HPDE6-E6E7 (cell line): ENCODE results near the gene TUBA4B.
"Not testable (repeated sequence)": the region's sequence is repeated elsewhere in the genome, so short reads cannot be mapped to it uniquely, and the experiment has no call there.

Experiments
- DNase-seq: peaks from one replicate; pipeline ENCODE4 v3.0.0; 2011; ENCODE audit warnings: missing footprints; ENCODE audit errors: extremely low spot score

Gene TUBA4B

DNA sequence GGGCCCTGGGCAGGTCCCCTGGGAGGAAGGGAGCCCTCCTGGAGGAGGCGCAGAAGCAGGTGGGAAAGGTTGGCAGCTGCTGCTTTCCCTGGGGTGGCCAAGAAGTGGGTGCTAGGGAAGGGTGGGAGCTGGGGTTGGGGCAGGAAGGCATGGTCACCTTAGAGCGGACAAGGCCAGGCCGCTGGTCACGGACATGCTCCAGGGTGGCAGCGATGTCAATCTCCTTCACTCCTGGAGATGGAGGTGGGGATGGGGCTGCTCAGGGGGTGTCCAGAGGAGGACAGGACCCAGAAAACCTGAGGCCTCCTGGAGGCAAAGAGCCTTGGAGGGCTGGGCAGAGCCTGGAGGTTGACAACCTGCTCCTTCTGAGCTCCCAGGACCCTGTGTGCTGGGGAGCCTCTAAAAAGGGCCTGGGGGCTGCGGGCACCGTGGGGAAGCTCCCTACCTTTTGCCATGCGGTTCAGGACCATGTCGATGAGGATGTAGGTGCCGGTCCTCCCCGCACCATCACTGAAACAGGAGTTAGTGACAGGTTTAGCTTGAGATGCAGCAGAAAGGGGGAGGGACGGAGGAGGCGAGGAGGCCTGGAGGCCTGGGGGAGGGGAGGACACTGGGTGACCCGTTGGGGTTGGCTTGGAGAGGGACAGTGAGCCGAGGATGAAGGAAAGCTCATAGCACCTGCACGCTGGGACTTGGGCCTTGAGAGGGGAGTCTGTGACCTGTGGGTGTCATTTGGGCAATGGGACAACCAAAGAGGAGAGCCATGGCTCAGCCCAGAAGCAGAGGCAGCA lies 37.5 kb downstream of the TUBA4B start:
- no peak for DNase-seq

DNA sequence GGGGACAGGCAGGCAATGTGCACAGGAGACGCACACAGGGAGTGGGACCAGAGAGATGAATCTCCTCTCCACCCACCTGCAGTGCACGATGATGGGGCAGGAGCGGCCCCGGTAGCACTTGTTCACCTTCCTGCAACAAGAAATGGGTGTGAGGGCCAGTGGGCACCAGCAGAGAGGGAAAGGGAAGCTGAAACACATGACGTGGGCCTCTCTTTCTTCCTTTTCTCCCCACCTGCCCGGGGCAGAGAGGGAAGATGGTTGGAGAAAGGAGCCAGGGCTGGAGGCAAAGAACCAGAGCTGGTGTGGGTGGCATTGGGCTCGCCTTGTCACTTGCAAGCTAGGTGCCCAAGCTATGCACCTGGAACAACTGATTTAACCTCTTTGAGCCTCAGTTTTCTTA lies 38.4 kb downstream of the TUBA4B start:
- DNase-seq, result no peak

GRCh38 chr2:219291910-219292490 lies 39.0 kb downstream of the TUBA4B start:
- DNase-seq, result no peak

DNA sequence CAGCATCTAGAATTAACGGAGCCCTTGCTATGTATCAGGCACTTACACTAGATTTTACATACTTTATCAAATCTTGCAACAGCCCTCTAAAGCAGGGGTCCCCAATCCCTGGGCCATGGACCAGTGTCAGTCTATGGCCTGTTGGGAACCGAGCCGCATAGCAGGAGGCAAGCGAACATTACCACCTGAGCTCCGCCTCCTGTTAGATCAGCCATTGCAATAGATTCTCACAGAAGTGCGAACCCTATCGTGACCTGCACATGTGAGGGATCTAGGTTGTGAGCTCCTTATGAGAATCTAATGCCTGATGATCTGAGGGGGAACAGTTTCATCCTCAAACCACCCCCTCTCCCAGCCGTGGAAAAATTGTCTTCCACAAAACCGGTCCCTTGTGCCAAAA lies 39.6 kb downstream of the TUBA4B start:
- DNase-seq, result no peak

DNA sequence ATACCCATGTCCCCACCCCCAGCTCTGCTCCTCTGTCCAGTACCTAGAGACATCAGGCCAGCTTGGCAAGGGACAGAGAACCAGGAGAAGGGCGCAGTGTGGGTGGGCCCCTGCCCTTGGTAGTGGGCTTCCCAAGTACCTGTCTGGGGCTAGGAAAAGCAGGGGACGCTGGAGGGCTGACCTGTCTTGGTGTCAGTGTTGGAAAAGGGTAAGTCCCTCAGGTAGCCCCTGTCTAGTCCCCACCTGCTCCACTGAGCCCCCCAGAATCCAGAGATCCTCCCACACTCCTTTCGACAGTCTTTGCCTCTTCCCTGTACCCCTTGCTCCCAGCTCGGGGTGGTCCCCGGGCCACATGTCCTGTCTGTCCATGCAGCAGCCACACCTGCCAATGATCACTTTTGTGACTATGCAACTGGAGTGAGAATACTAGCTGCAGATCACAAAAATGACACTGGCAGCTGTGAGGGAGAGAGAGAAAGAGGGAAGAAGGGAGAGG lies 40.7 kb downstream of the TUBA4B start:
- DNase-seq, result no peak

DNA sequence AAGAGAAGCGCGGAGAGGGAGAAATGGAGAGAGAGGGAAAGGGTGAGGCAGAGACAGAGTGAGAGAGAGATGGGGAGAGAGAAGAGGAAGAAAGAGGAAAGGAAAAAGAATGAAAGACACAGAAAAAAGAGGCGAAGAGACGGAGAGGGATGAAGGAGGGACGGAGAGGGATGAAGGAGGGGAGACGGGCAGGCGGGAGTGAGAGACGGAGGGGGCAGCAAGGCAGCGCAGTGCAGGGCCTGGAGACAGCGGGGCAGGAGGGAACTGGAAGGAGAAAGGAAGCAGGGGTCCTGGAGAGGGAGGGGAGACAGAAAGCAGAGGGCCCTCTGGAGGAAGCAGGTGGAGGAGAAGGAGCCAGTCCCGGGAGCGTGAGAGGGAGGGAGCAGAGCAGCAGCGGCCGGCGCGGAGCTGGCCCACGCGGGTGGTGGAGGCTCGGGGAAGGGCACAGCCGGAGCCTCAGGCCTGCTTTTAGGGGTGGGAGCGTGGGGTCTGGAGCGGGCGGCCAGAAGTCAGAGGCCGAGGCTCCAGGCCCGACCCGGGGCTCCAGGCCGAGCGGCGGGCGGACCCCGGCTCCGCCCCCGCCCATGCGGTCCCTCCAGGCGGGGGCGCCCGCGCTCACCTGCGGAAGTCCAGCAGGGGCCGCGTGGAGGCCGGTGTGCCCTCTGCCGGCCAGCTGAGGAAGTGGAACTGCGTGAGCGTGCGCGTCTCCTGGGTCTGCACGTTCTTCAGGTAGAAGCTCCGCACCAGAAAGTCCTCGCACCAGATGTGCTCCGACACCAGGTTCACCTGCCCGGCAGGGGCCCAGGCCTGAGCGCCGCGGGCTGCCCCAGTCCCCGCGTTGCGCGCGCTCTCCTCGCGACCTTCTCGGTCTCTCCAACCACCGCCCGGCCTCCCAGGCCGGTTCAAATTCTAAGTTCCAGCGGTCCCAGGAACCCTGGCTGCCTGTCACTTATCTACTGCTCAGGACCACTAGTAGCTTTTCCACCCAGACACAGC lies 41.6 kb downstream of the TUBA4B start:
- peak; percentile 83 for DNase-seq

DNA sequence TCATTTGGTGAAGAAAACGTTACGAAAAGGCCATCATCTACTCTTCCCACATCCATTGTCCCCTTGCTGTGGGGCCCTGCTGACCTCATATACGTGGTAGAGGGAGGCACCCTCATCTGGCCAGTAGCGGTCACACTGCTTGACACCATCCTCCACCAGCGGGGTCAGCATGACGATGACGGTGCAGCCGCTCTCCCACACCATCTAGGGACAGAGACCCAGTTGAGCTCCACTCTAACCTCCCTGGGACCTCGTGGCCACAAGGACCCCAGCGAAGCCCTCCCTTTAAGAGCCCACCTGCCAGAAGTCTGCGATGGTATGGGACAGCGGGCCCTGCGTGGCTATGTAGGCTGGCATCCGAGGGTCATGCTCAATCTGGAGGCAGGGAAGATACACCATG lies 43.1 kb downstream of the TUBA4B start:
- no peak for DNase-seq

DNA sequence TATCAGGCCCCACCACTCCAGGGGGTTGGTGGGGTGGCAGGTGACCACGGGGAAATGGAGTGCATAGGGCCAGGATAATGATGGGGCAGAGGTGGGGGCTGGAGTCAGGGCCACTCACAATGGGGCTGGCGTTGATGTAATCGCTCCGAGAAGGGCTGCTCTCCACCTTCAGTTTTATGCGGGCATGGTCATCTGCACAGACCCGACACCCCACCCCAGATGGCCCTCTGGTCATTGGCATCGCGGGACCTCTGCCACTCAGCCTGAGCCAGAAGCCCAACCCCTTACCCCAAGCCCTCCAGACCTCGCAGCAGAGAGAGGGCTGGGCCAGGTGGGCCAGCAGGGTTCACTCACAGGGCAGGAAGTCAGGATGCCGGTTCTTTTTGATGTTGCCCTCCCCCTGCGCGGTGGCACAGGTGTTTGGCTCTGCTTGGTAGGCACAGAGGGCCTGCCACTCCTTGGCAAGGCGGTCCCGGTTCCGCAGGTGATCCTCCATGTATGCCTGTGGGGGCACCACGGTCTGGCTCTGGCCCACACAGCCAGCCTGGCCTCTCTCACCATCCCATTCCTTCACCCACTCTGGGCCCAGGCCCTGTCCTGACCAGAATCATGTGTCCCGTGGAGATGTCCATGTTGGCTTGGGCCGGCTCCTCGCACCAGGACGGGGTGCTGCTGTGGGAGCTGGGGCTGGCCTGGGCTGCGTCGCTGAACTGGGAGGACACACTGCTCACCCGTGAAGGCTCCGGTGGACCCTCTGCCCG lies 43.8 kb downstream of the TUBA4B start:
- no peak for DNase-seq

DNA sequence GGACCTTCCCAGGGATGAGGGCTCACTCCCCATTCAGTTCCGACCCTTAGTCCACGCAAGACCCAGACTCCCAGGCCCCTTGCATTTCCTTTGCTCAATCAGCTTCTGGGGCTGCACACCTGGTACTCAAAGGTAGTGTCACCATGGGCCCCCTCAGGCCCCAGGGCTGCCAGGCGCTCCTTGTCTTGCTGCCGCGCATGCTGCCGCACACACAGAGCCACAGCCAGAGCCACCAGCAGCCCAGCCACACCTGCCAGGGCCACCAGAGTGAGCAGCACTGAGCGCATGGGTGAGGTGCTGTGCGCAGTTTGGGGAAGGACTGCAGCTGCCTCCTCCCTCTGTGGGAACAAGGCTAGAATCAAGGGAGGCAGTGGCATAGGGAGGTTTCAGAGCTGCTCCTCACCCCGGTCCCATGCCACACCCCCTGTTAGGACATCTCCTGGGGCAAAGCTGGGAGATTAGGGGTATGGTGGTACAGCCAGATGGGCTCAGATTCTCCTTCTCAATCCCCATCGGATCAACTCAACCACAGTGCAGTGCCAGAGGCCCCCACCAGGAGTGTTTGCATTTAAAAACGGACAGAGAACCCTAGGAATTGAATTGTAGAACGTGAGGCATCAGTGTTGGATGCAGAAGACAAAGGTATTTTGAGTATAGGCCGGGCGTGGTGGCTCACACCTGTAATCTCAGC lies 44.9 kb downstream of the TUBA4B start:
- no peak for DNase-seq

- DNase-seq, result peak; percentile 90
Measured at GRCh38 chr2:219298759-219299371, 45.8 kb downstream of the TUBA4B start.

GRCh38 chr2:219299372-219299760 lies 46.3 kb downstream of the TUBA4B start:
- no peak for DNase-seq

GRCh38 chr2:219300022-219300421 lies 47.0 kb downstream of the TUBA4B start:
- no peak for DNase-seq

- DNase-seq, result no peak
Measured at GRCh38 chr2:219302412-219302968, 49.4 kb downstream of the TUBA4B start.

GRCh38 chr2:219304223-219304622 lies 51.2 kb downstream of the TUBA4B start:
- DNase-seq, result no peak

GRCh38 chr2:219306047-219306446 lies 53.0 kb downstream of the TUBA4B start:
- no peak for DNase-seq

GRCh38 chr2:219308142-219309101 lies 55.4 kb downstream of the TUBA4B start:
- DNase-seq, result peak; percentile 64

- DNase-seq, result no peak
Measured at GRCh38 chr2:219309278-219309677, 56.2 kb downstream of the TUBA4B start, which contains the start of gene PTPRN. Gene PTPRN (minus strand): TSS chr2:219309401. CDS start chr2:219309332, 69 bp downstream.

GRCh38 chr2:219312683-219313263 lies 59.7 kb downstream of the TUBA4B start:
- not testable (repeated sequence) for DNase-seq
